VCaP (cell line): Measurements from ENCODE around the gene LMX1B.
"Not testable (repeated sequence)": the region's sequence is repeated elsewhere in the genome, so short reads cannot be mapped to it uniquely, and the experiment has no call there.

ENCODE experiments used
- H3K27ac ChIP-seq: fragments of 450-650 bp; 2 replicates; pipeline ENCODE4 v1.5.1; 2017
- CTCF ChIP-seq: fragments of 450-650 bp; conservative IDR thresholded peaks from 2 replicates; pipeline ENCODE4 v1.5.1; 2017; ENCODE audit warnings: mild to moderate bottlenecking, moderate library complexity

LMX1B gene

GRCh38 chr9:126706698-126707053 lies 92.9 kb downstream of the LMX1B start:
- no peak overlapping the region for H3K27ac ChIP-seq
- TF ChIP-seq CTCF = peak; percentile 51

GRCh38 chr9:126707083-126707482 lies 93.4 kb downstream of the LMX1B start:
- no peak for TF ChIP-seq CTCF
- no peak overlapping the region for H3K27ac ChIP-seq

- H3K27ac ChIP-seq = not testable (repeated sequence)
Measured at GRCh38 chr9:126707712-126708111, 94.0 kb downstream of the LMX1B start.

GRCh38 chr9:126708178-126708577 lies 94.5 kb downstream of the LMX1B start:
- H3K27ac ChIP-seq = no peak overlapping the region
- no peak for TF ChIP-seq CTCF

- no peak for TF ChIP-seq CTCF
- no peak overlapping the region for H3K27ac ChIP-seq
Measured at GRCh38 chr9:126709241-126709640, 95.5 kb downstream of the LMX1B start.

- TF ChIP-seq CTCF = no peak
- no peak overlapping the region for H3K27ac ChIP-seq
Measured at GRCh38 chr9:126715382-126715781, 101.7 kb downstream of the LMX1B start.

- H3K27ac ChIP-seq = not testable (repeated sequence)
Measured at GRCh38 chr9:126717441-126717840, 103.7 kb downstream of the LMX1B start.

- H3K27ac ChIP-seq = peak overlapping the region; percentile 35
- TF ChIP-seq CTCF = no peak
Measured at GRCh38 chr9:126719618-126720031, 105.9 kb downstream of the LMX1B start.

- peak overlapping the region; percentile 35 for H3K27ac ChIP-seq
- no peak for TF ChIP-seq CTCF
Measured at GRCh38 chr9:126720036-126720435, 106.3 kb downstream of the LMX1B start.
